Measurements from ENCODE around the gene CRTAC1.

- TF ChIP-seq POLR2A (IDR thresholded peaks at IDR 0.05) (no peak), CTCF (IDR thresholded peaks at IDR 0.05) (no peak)
These were observed 208.1 kb downstream of the CRTAC1 start for GRCh38 chr10:97822261-97822687.

Measured in lower leg skin (tissue), 3 donors.